GM18508 (cell line): ENCODE data around the gene RCAN3.
"Not testable (repeated sequence)": the region's sequence is repeated elsewhere in the genome, so short reads cannot be mapped to it uniquely, and the experiment has no call there.

Experiments
- ATAC-seq: cut with Tn5 transposase; IDR thresholded peaks from one replicate; pipeline ENCODE4 v1.9.1; 2021; ENCODE audit warnings: moderate number of reproducible peaks; ENCODE audit not compliant: insufficient read depth, unreplicated experiment

Gene RCAN3

DNA sequence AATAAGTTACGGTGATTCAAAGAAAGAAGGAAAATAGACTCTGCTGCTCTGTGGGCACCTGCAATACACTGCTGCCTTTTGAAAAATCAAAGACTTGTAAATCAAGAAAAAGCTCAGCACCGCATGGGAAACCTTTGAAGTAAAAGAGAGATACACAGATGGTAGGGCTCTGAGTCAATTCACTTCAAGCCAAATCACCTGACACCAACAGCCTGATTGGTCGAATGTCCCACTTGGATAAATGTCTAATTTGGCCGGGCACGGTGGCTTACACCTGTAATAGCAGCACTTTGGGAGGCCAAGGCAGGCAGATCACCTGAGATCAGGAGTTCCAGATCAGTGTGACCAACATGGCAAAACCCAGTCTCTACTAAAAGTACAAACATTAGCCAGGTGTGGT is 19.2 kb upstream of the RCAN3 start:
- ATAC-seq: no peak

- no peak for ATAC-seq
These were observed 18.4 kb upstream of the RCAN3 start for GRCh38 chr1:24484199-24484598.

- no peak for ATAC-seq
These were observed 16.1 kb upstream of the RCAN3 start for GRCh38 chr1:24486331-24487065.

- no peak for ATAC-seq
These were observed 15.2 kb upstream of the RCAN3 start for GRCh38 chr1:24487455-24487854.

DNA sequence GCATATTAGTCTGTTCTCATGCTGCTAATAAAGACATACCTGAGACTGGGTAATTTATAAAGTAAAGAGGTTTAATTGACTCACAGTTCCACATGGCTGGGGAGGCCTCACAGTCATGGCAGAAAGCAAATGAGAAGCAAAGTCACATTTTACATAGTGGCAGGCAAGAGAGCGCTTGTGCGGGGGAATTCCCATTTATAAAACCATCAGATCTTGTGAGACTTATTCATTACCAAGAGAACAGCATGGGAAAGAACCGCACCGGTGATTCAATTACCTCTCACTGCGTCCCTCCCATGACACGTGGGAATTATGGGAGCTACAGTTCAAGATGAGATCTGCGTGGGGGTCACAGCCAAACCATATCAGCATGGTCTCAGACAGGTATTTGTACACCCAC is 14.5 kb upstream of the RCAN3 start:
- ATAC-seq: not testable (repeated sequence)

DNA sequence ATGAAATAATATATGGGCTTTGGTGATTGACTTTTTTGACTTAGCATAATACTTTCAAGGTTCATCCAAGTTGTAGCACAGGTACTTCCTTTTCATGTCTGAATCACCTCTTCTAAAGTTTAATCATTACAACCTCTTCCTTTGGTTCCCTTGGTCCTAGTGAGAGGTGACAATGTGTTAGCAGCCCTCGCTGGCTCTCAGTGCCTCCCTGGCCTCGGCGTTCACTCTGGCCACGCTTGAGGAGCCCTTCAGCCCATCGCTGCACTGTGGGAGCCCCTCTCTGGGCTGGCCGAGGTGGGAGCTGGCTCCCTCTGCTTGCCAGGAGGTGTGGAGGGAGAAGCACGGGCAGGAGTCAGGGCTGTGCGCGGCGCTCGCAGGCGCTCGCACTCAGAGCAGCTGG is 13.0 kb upstream of the RCAN3 start:
- no peak for ATAC-seq

- no peak for ATAC-seq
These were observed 12.4 kb upstream of the RCAN3 start for GRCh38 chr1:24490101-24490781.

- ATAC-seq: no peak
These were observed 10.9 kb upstream of the RCAN3 start for GRCh38 chr1:24491577-24492360.

- not testable (repeated sequence) for ATAC-seq
These were observed 9.7 kb upstream of the RCAN3 start for GRCh38 chr1:24492935-24493334.

DNA sequence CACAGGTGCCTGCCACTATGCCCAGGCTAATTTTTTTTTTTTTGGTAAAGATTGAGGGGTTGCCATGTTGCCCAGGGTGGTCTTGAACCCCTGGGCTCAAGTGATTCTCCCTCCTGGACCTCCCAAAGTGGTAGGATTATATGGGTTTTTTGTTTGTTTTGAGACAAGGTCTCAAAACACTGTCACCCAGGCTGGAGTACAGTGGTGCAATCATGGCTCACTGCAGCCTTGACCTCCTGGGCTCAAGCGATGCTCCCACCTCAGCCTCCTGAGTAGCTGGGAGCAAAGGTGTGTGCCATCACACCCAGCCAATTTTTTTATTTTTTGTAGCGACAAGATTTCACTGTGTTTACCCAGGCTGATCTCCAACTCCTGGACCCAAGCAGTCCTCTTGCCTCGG is 8.9 kb upstream of the RCAN3 start:
- ATAC-seq: no peak

GRCh38 chr1:24498589-24498988 is 4.0 kb upstream of the RCAN3 start:
- no peak for ATAC-seq

GRCh38 chr1:24500448-24501048 is 2.1 kb upstream of the RCAN3 start:
- no peak for ATAC-seq

- ATAC-seq: no peak
These were observed 1.1 kb upstream of the RCAN3 start for GRCh38 chr1:24501371-24502064.

- ATAC-seq: no peak
These were observed 449 bp upstream of the RCAN3 start for GRCh38 chr1:24502065-24502708.

DNA sequence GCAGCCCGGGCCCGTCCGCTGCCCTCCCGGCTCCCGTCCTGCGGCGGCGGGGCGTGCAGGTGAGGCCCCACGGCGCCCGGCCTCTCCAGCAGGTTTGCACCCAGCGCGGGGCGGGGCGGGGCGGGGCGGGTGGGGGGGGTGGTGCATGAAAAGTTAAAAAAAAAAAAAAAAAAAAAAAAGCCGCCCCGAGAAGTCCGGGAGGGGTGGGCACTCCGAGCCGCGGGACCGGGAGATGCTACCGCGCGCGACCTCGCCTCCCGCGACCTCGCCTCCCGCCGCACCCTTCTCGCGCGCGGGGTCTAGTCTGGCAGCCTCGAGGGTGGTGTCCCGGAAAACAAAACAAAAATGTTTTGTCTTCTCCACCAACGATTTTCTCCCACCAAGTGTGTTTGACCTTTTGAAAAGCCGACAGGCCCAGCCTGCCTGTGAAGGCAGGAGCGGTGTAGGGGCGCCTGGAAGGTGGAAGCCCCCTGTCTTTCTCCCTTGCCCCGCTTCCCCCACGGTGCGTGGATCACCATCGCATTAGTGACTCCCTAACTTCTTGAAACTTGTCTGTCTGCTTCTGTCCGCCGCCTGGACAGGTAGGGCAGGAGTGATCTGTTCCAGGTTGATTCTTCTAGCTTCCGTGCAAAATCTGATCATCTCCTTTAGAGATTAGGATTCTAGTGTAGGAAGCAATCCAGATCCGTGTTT is 569 bp downstream of the RCAN3 start:
- ATAC-seq: no peak

DNA sequence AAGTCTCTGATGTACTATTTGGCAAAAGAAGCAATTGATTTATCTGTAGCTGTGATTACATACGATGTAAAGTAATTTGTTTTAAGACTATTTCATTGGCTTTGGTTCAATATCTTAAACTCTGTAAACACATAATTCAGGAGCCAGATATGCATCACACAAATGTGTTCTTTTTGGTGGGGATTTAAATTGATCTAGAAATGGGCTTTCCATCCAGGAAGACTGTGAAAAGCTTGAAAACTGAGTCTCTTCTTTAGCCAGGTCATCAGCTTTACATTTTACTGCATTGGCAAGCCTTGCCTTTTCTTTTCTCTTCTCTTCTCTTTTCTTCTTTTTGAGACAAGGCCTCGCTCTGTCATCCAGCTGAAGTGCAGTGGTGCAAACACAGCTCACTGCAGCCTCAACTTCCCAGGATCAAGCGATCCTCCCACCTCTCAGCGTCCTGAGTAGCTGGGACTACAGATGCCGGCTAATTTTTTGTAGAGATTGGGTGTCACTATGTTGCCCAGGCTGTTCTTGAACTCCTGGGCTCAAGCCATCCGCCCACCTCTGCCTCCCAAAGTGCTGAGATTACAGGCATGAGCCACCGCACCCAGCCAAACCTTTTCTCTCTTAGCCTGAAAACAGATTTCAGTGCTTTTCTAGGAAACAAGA is 1.4 kb downstream of the RCAN3 start:
- ATAC-seq: no peak

GRCh38 chr1:24504560-24504959 is 1.9 kb downstream of the RCAN3 start:
- ATAC-seq: no peak

- no peak for ATAC-seq
These were observed 3.2 kb downstream of the RCAN3 start for GRCh38 chr1:24505816-24506215.
